ENCODE measurements around the gene KRTAP12-2. TPM values are rescaled to one million over a fixed set of nuclear protein-coding genes. Genes with fewer than 3 reads are reported as not detected.
A peak's percentile ranks its signal among the peaks of the same experiment; 100 is the strongest.
"Not testable (repeated sequence)": the region's sequence is repeated elsewhere in the genome, so short reads cannot be mapped to it uniquely, and the experiment has no call there.

KRTAP12-2 gene
- total RNA-seq, 2 experiments from 2014 or later: not detected

GRCh38 chr21:44689740-44690139 is 23.0 kb upstream of the KRTAP12-2 start:
- not testable (repeated sequence) for H3K4me3 Mint-ChIP-seq

GRCh38 chr21:44687671-44688070 is 20.9 kb upstream of the KRTAP12-2 start:
- intact Hi-C loops (cut with DNase I, micrococcal nuclease): no loop called here
- H3K36me3 Mint-ChIP-seq (ENCODE audit: low read depth): no peaks in the 10 kb centered on the region
- ATAC-seq: no peak
- H3K9me3 Mint-ChIP-seq (ENCODE audit: low read depth): peaks cover 5% of the 10 kb centered on the region
- CTCF ChIA-PET: no interaction called here
- peaks cover 9% of the 10 kb centered on the region for H3K27me3 Mint-ChIP-seq
- H3K4me1 Mint-ChIP-seq: peaks cover 14% of the 10 kb centered on the region
- no peak for DNase-seq
- POLR2A ChIA-PET: no interaction called here
- H3K27ac Mint-ChIP-seq: no peak overlapping the region
- no peak overlapping the region for H3K4me3 Mint-ChIP-seq

More at GRCh38 chr21:44689740-44690139, 23.0 kb upstream of the KRTAP12-2 start:
- POLR2A ChIA-PET; H3K27ac Mint-ChIP-seq; H3K36me3 Mint-ChIP-seq (ENCODE audit: low read depth); CTCF ChIA-PET; DNase-seq; intact Hi-C loops (cut with DNase I, micrococcal nuclease); ATAC-seq: not testable (repeated sequence)
- peaks cover 13% of the 10 kb centered on the region for H3K9me3 Mint-ChIP-seq (ENCODE audit: low read depth)
- H3K27me3 Mint-ChIP-seq: peaks cover 12% of the 10 kb centered on the region
- peaks cover 17% of the 10 kb centered on the region for H3K4me1 Mint-ChIP-seq

GRCh38 chr21:44686843-44687561 is 20.3 kb upstream of the KRTAP12-2 start:
- ChIA-PET CTCF (no interaction called here), POLR2A (no interaction called here)
- peak overlapping the region; percentile 24 for H3K27ac Mint-ChIP-seq
- peaks cover 9% of the 10 kb centered on the region for H3K27me3 Mint-ChIP-seq
- ATAC-seq (no peak), DNase-seq (no peak)
- no peaks in the 10 kb centered on the region for H3K9me3 Mint-ChIP-seq (ENCODE audit: low read depth)
- intact Hi-C loops (cut with DNase I, micrococcal nuclease): no loop called here
- no peaks in the 10 kb centered on the region for H3K36me3 Mint-ChIP-seq (ENCODE audit: low read depth)
- peaks cover 14% of the 10 kb centered on the region for H3K4me1 Mint-ChIP-seq
- H3K4me3 Mint-ChIP-seq: no peak overlapping the region

GRCh38 chr21:44686000-44686781 is 19.5 kb upstream of the KRTAP12-2 start:
- intact Hi-C loops (cut with DNase I, micrococcal nuclease): no loop called here
- H3K9me3 Mint-ChIP-seq (ENCODE audit: low read depth): no peaks in the 10 kb centered on the region
- ATAC-seq (peak; percentile 47), DNase-seq (no peak)
- no peak overlapping the region for H3K27ac Mint-ChIP-seq
- POLR2A ChIA-PET: no interaction called here
- peaks cover 9% of the 10 kb centered on the region for H3K4me1 Mint-ChIP-seq
- H3K36me3 Mint-ChIP-seq (ENCODE audit: low read depth): no peaks in the 10 kb centered on the region
- peaks cover 9% of the 10 kb centered on the region for H3K27me3 Mint-ChIP-seq
- no peak overlapping the region for H3K4me3 Mint-ChIP-seq
- CTCF ChIA-PET: interaction anchor here (0.8 kb wide), 1 partner anchor 9 kb away, joined by 3 read pairs; no protein-coding TSS in a partner anchor

GRCh38 chr21:44685050-44685449 is 18.3 kb upstream of the KRTAP12-2 start:
- intact Hi-C loops (cut with DNase I, micrococcal nuclease); H3K36me3 Mint-ChIP-seq (ENCODE audit: low read depth); DNase-seq; H3K27me3 Mint-ChIP-seq; H3K27ac Mint-ChIP-seq; H3K4me3 Mint-ChIP-seq; ATAC-seq; H3K4me1 Mint-ChIP-seq; H3K9me3 Mint-ChIP-seq (ENCODE audit: low read depth); POLR2A ChIA-PET: not testable (repeated sequence)
- CTCF ChIA-PET: interaction anchor here (0.7 kb wide), 1 partner anchor 315 kb away, joined by 3 read pairs; no protein-coding TSS in a partner anchor

- no peaks in the 10 kb centered on the region for H3K36me3 Mint-ChIP-seq (ENCODE audit: low read depth)
- ChIA-PET CTCF (interaction anchor here (0.6 to 0.7 kb wide), 2 partner anchors 105 to 316 kb away, joined by 3 read pairs; no protein-coding TSS in a partner anchor), POLR2A (no interaction called here)
- H3K9me3 Mint-ChIP-seq (ENCODE audit: low read depth): no peaks in the 10 kb centered on the region
- intact Hi-C loops (cut with DNase I, micrococcal nuclease): no loop called here
- peaks cover 7% of the 10 kb centered on the region for H3K4me1 Mint-ChIP-seq
- H3K27me3 Mint-ChIP-seq: peaks cover 9% of the 10 kb centered on the region
- H3K27ac Mint-ChIP-seq: no peak overlapping the region
- no peak overlapping the region for H3K4me3 Mint-ChIP-seq
- DNase-seq: no peak
- ATAC-seq: no peak
These were observed 17.8 kb upstream of the KRTAP12-2 start for GRCh38 chr21:44684483-44684882.

- ATAC-seq (no peak), DNase-seq (no peak)
- Mint-ChIP-seq H3K4me3 (no peak overlapping the region), H3K27ac (no peak overlapping the region), H3K9me3 (ENCODE audit: low read depth) (no peaks in the 10 kb centered on the region), H3K36me3 (ENCODE audit: low read depth) (no peaks in the 10 kb centered on the region), H3K27me3 (peaks cover 9% of the 10 kb centered on the region), H3K4me1 (peaks cover 7% of the 10 kb centered on the region)
- CTCF ChIA-PET: interaction anchor here (0.6 kb wide), 1 partner anchor 104 kb away, joined by 3 read pairs; no protein-coding TSS in a partner anchor
- POLR2A ChIA-PET: no interaction called here
- intact Hi-C loops (cut with DNase I, micrococcal nuclease): no loop called here
These were observed 17.4 kb upstream of the KRTAP12-2 start for GRCh38 chr21:44684077-44684476.

- POLR2A ChIA-PET: no interaction called here
- CTCF ChIA-PET: no interaction called here
- H3K27ac Mint-ChIP-seq: no peak overlapping the region
- no peak for DNase-seq
- H3K36me3 Mint-ChIP-seq (ENCODE audit: low read depth): no peaks in the 10 kb centered on the region
- no peak for ATAC-seq
- H3K9me3 Mint-ChIP-seq (ENCODE audit: low read depth): no peaks in the 10 kb centered on the region
- H3K4me1 Mint-ChIP-seq: peaks cover 7% of the 10 kb centered on the region
- peaks cover 9% of the 10 kb centered on the region for H3K27me3 Mint-ChIP-seq
- no peak overlapping the region for H3K4me3 Mint-ChIP-seq
- intact Hi-C loops (cut with DNase I, micrococcal nuclease): no loop called here
These were observed 15.9 kb upstream of the KRTAP12-2 start for GRCh38 chr21:44682580-44683151.

- H3K36me3 Mint-ChIP-seq (ENCODE audit: low read depth): no peaks in the 10 kb centered on the region
- no peaks in the 10 kb centered on the region for H3K9me3 Mint-ChIP-seq (ENCODE audit: low read depth)
- H3K27me3 Mint-ChIP-seq: peaks cover 9% of the 10 kb centered on the region
- peaks cover 7% of the 10 kb centered on the region for H3K4me1 Mint-ChIP-seq
- ChIA-PET CTCF (no interaction called here), POLR2A (no interaction called here)
- no peak for ATAC-seq
- no peak within 1 kb of the TSS for H3K4me3 Mint-ChIP-seq
- H3K27ac Mint-ChIP-seq: no peak within 1 kb of the TSS
- DNase-seq: no peak
- intact Hi-C loops (cut with DNase I, micrococcal nuclease): no loop called here
These were observed 15.3 kb upstream of the KRTAP12-2 start, which contains the start of gene KRTAP12-1 for GRCh38 chr21:44681861-44682579. KRTAP12-1 (minus strand) TSS chr21:44682163; CDS start chr21:44682123, 40 bp downstream.

- intact Hi-C loops (cut with DNase I, micrococcal nuclease): no loop called here
- H3K9me3 Mint-ChIP-seq (ENCODE audit: low read depth): no peaks in the 10 kb centered on the region
- POLR2A ChIA-PET: no interaction called here
- no peak overlapping the region for H3K27ac Mint-ChIP-seq
- ATAC-seq (no peak), DNase-seq (no peak)
- CTCF ChIA-PET: no interaction called here
- no peak overlapping the region for H3K4me3 Mint-ChIP-seq
- H3K4me1 Mint-ChIP-seq: peaks cover 3% of the 10 kb centered on the region
- H3K36me3 Mint-ChIP-seq (ENCODE audit: low read depth): no peaks in the 10 kb centered on the region
- H3K27me3 Mint-ChIP-seq: peaks cover 4% of the 10 kb centered on the region
These were observed 14.4 kb upstream of the KRTAP12-2 start for GRCh38 chr21:44681152-44681551.

GRCh38 chr21:44677881-44678280 is 11.2 kb upstream of the KRTAP12-2 start:
- CTCF ChIA-PET: interaction anchor here (0.6 kb wide), 1 partner anchor 9 kb away, joined by 3 read pairs; no protein-coding TSS in a partner anchor
- H3K27ac Mint-ChIP-seq: no peak overlapping the region
- H3K4me3 Mint-ChIP-seq: no peak overlapping the region
- intact Hi-C loops (cut with DNase I, micrococcal nuclease): no loop called here
- DNase-seq (no peak), ATAC-seq (no peak)
- POLR2A ChIA-PET: no interaction called here
- no peaks in the 10 kb centered on the region for H3K36me3 Mint-ChIP-seq (ENCODE audit: low read depth)
- H3K4me1 Mint-ChIP-seq: no peaks in the 10 kb centered on the region
- peaks cover 11% of the 10 kb centered on the region for H3K9me3 Mint-ChIP-seq (ENCODE audit: low read depth)
- no peaks in the 10 kb centered on the region for H3K27me3 Mint-ChIP-seq

All from activated CD4-positive, alpha-beta T cell treated with anti-CD3 and anti-CD28 coated beads for 36 hours (primary cell).